Hematopoietic multipotent progenitor cell treated with erythropoietin and hydrocortisone succinate and interleukin-3 and kit ligand, for 6 days (in vitro differentiated cells): ENCODE measurements around the gene DOK5.
"Not testable (repeated sequence)": the region's sequence is repeated elsewhere in the genome, so short reads cannot be mapped to it uniquely, and the experiment has no call there.

Experiments
- DNase-seq: peaks from one replicate; pipeline ENCODE4 v3.0.0-alpha.2; 2015

DOK5 gene

GRCh38 chr20:54473340-54473739 is 2.1 kb upstream of the DOK5 start:
- DNase-seq = no peak

DNA sequence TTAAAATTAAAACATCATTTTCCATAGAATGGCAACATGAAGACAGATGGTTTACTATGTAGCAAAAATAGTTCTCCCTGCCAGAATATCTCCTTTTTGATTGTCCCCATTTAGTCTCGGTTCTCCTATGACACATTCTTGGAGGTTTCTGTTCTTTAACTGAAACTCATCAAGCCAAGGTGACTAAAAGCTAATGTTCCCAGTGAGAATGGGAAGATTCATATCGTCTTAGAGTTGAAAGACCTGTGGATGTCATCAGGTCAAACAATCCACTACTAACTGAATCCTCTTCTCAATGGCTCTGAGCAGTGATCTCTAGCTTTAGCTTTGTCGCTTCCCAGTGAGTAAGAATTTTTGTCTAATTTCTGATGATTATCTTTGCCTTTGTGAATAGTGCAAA is 1.3 kb upstream of the DOK5 start:
- DNase-seq = no peak

- no peak for DNase-seq
Observed at GRCh38 chr20:54474866-54475265, 527 bp upstream of the DOK5 start.

DNA sequence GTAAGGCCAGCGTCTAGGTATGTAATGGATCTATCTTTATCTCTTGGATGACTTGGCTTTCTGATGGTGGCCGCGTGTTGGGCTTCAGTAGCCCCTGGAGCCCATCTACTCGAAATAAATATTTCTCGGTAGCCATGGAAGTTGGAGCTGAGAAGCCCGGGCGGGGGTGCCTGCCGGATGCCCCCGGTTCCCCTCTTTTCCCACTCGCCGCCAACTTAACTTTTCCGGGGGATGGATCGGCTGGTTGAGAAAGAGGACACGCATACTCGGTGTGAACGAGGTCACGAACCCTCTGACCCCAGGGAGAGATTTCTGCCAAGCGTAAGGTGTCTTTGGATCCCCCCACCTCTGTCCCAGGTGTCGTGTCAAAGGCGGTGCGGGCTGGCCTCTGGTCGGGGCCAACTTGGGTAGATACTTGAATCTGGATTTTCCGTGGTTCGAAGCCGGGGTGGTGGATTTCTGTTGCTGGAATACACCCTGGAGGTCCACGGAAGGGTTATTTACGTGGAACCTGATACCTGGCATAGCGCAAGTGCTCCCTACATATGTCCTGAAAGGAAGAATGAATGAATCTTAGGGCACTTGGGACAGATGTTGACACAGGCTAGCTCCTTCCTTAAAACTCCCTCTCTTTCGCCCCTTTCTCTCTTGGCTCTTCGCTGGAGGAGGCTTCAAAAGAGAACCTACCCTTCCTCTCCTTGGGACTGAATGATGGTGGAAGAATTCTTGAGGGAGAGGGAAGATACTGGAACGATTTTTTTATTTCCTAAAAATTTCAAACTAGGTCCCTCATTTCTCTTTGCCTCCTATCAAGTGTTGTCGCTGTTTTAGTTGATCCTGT is 996 bp downstream of the DOK5 start:
- peak; percentile 5 for DNase-seq

- DNase-seq = no peak
Observed at GRCh38 chr20:54477191-54477955, 2.0 kb downstream of the DOK5 start.

DNA sequence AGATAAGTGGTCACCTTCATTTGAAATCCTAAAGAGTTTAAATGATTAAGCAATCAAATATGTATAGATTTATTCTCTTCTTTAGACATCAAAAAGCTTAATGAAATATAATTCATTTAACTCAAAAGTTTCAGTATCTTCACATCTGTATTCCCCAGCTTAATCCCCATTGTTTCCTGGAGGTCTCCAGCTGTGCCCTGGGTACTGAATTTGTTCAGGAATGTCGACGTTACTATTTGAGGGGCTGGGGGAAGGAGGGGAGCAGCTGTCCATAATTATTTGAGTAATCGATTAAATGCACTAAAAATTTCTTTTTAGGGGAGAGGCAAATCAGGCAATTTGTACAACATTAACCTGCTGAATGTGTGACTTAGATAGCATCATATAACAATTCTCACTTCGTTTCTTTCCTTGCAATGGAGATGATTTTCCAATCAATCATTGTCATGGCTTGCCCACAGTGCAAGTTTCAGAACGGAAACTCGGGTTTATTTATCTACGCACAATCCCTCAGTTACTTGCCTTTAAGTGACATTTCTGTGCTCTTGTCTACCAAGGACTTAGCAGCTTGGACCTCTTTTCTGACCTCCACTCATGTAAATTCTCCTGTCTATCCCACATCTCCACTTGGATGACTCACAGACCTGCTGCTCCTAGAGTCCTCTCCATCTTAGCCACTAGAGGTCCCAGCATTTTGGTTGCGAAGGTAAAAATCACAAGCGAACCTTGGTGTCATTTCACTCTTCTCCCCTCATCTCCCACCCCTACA is 3.9 kb downstream of the DOK5 start:
- no peak for DNase-seq

- not testable (repeated sequence) for DNase-seq
Observed at GRCh38 chr20:54479937-54480336, 4.5 kb downstream of the DOK5 start.

DNA sequence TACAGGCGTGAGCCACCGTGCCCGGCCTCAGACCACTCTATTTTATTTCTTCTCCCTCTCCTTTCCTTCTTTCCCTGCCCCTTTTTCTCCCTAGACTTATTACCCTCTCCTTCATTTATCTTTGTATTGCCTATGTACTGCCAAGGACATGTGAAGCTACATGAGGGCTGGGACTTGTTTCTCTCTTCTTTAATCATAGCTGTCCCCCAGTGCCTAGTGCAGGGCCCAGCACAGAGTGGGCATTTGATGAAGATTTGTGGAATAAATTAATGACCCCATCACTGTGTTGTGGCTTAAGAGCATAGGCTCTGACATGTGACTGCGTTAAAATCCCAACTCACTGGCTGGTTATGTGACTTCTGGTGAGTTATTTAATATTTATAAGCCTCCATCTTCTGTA is 6.0 kb downstream of the DOK5 start:
- no peak for DNase-seq

DNA sequence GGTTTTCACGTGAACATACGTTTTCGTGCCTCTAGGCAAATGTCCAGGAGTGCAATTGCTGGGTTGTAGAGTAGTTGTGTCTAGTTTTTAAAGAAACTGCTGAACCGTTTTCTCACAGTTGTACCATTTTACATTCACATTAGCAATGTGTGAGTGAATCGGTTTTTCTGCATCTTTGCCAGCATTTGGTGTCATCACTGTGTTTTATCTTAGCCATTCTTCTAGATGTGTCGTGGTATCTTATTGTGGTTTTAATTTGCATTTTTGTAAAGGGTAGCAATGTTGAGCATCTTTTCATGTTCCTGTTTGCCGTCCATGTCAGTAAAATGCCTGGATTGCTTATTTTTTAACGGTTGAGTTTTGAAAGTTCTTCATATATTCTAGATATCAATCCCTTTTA is 10.2 kb downstream of the DOK5 start:
- DNase-seq = no peak

GRCh38 chr20:54486585-54486984 is 11.2 kb downstream of the DOK5 start:
- DNase-seq = no peak

GRCh38 chr20:54488442-54488841 is 13.0 kb downstream of the DOK5 start:
- no peak for DNase-seq

- no peak for DNase-seq
Observed at GRCh38 chr20:54491506-54491905, 16.1 kb downstream of the DOK5 start.

GRCh38 chr20:54494303-54495006 is 19.1 kb downstream of the DOK5 start:
- no peak for DNase-seq

DNA sequence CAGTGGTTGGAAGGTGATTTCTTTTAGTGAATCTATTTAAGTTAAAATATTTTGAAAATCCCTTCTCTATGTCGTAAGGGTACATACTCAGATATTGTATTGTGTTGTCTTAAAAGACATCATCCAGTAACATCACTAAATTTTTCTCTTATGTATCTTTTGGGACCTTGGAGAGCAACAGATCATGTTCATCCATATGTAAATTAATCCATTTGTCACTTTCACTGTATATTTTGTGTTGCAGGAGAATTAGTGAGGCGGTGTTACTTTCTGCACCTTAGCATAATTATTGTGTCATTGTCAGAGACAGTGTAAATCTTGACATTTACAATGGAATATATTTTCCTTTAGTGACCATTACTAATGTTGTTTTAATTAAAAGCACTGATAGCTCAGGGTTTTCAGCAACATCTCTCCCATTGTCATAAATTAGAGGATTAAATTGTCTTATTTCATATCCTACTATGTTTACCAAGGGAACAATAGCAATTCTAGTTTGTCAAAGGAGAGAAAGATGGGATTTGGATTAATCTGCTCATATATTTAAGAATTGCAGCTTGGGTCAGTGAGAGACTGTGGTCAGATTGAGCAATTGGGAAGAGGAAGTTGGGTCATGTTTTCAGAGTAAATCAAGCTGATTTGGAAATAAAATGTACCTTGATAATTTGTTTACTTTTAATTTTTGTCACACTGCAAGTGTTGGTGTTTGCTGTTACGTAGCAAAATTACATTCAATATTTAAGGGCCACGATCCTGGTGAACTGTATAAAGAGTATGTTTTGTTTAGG is 22.7 kb downstream of the DOK5 start:
- peak; percentile 7 for DNase-seq

DNA sequence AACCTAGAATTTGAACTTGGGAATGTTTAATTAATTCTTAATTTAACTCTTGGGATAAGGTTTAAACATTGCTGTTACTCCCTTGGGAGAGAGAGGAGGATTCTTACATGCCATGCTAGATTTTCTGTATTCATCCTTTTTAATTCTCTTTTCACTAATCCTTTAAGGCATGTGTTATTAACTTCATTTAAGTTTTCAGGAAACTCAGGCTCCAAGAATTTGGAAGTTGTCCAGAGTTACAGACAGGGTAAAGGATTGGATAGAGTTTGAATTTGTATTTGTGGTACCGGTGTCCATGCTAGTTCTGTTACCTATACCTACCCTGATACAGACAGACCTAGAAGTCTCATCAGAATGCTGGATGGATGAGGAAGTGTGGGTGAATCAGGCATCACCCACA is 23.7 kb downstream of the DOK5 start:
- DNase-seq = no peak

DNA sequence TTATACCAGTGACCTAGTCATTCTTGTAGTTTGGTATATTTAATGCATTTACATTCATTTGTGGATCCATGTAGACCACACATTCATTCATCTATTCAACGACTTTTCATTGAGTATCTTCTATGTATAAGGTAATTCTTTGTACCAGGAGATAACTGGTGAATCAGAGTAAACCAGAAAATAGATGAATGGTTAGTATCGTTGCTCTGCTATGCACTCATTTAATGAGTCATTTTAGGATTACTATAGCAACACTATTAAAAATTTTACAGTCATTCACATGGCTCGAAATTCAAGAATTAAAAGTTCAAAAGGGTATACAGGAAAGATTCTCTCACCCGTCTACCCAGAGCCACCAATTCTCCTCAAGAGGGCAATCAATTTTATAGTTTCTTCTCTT is 26.8 kb downstream of the DOK5 start:
- DNase-seq = no peak

DNA sequence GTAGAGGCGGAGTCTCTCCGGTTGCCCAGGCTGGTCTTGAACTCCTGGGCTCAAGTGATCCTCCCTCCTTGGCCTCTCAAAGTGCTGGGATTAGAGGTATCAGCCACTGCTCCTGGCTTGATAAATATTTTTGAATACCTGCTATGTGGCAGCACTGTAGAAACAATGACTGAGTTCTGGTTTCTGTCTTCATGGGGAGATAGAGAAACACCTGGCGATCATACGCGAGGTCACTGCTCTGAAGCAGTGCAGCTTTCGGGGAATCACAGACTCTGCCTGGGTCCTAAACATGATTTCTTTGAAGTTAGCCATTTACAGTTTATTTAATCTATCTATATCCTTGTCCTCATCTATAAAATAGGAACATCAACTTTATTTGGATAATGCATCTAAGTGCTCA is 31.2 kb downstream of the DOK5 start:
- DNase-seq = no peak

DNA sequence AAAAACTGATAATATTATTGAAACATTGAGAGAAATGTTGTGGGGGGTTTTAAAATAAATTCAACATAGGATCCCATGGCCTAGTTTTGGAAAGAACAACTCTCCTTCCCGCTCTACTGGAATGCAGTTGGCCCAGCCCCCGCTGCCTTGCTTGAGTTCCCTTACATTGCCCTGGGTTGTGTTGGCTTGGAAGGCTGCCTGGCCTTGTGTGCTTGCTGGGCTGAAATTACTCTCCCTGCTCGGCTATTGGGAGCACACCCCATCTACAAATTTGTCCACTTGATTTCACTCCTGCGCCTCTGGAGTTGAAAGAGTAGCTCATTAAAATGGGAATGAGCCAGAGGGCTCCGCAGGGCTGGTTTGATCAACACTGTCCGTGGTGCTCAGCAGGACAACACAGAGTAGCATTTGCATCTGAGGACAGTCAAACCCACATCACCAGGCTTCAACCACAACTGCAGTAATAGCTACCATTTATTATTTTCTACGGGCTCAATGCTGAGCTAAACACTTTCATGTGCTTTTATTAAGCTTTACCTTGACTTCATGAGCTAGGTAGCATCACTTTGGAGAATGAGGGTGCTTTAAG is 35.2 kb downstream of the DOK5 start:
- DNase-seq = no peak

- DNase-seq = no peak
Observed at GRCh38 chr20:54512694-54513093, 37.3 kb downstream of the DOK5 start.

GRCh38 chr20:54514028-54514607 is 38.7 kb downstream of the DOK5 start:
- no peak for DNase-seq
